ENCODE measurements around the gene YBX2.

DNA sequence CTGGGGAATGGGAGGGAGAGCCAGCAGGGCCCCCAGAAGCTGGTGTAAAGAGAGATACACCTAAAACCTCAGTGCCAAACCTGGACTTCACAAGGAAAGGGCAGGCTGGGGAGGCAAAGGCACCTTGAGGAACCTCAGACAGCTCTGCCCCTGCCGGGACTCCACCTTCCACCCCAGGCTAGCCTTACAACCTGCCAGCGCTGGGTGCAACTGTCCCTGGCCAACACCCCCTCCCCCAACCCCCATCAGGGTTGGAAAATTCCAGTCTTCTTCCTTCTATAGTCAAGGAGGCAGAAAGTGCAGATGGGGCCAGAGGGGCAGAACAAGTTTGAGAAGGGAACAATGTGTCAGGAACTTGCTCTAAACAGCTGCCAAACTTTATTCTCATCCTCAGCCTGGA lies 2.2 kb downstream of the YBX2 start:
- TF ChIP-seq, protein P1, sequence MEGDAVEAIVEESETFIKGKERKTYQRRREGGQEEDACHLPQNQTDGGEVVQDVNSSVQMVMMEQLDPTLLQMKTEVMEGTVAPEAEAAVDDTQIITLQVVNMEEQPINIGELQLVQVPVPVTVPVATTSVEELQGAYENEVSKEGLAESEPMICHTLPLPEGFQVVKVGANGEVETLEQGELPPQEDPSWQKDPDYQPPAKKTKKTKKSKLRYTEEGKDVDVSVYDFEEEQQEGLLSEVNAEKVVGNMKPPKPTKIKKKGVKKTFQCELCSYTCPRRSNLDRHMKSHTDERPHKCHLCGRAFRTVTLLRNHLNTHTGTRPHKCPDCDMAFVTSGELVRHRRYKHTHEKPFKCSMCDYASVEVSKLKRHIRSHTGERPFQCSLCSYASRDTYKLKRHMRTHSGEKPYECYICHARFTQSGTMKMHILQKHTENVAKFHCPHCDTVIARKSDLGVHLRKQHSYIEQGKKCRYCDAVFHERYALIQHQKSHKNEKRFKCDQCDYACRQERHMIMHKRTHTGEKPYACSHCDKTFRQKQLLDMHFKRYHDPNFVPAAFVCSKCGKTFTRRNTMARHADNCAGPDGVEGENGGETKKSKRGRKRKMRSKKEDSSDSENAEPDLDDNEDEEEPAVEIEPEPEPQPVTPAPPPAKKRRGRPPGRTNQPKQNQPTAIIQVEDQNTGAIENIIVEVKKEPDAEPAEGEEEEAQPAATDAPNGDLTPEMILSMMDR (optimal IDR thresholded peaks at IDR 0.05 in 1 of 3, IDR thresholded peaks at IDR 0.05 in 1 of 3, conservative IDR thresholded peaks at IDR 0.05 in 1 of 3; ENCODE audit: extremely low read depth in 1 of 3, insufficient read depth in 2 of 3, low read length in 3 of 3) = no peak
- TF ChIP-seq EZH2 (IDR thresholded peaks at IDR 0.05; ENCODE audit: low read length) = no peak
